Ascending aorta (tissue), 2 donors: Measurements from ENCODE around the gene PIGK. TPM values are rescaled to one million over a fixed set of nuclear protein-coding genes. Genes with fewer than 3 reads are reported as not detected.
"Not testable (repeated sequence)": the region's sequence is repeated elsewhere in the genome, so short reads cannot be mapped to it uniquely, and the experiment has no call there.

Source experiments
- DNase-seq, 2 donors: peaks; one replicate each; pipeline ENCODE4 v3.0.0-alpha.2; 2019; ENCODE audit warnings: low spot score in 2 of 2
- H3K27ac ChIP-seq, 2 donors: fragments of 200-600 bp; sonication (generic); one replicate each; pipeline ENCODE4 v1.5.1; 2016 to 2017; ENCODE audit warnings: mild to moderate bottlenecking in 1 of 2
- H3K27me3 ChIP-seq: fragments of 200-600 bp; sonication (generic); one replicate; pipeline ENCODE4 v1.5.1; 2017
- H3K36me3 ChIP-seq, 2 donors: fragments of 200-600 bp; sonication (generic); one replicate each; pipeline ENCODE4 v1.5.1; 2016
- H3K4me1 ChIP-seq, 2 donors: fragments of 200-600 bp; sonication (generic); one replicate each; pipeline ENCODE4 v1.5.1; 2016 to 2017; ENCODE audit warnings: mild to moderate bottlenecking in 1 of 2
- H3K4me3 ChIP-seq, 2 donors: fragments of 200-600 bp; sonication (generic); one replicate each; pipeline ENCODE4 v1.5.1; 2016 to 2017; ENCODE audit warnings: mild to moderate bottlenecking in 1 of 2
- H3K9me3 ChIP-seq, 2 donors: fragments of 200-600 bp; sonication (generic); one replicate each; pipeline ENCODE4 v1.5.1; 2016
- CTCF ChIP-seq, 3 experiments: fragments of 200-600 bp in 2 of 3; fragments of 450-650 bp in 1 of 3; sonication (generic) in 2 of 3; IDR thresholded peaks; one replicate each; pipeline ENCODE4 v1.5.1; 2016 to 2019; ENCODE audit warnings: antibody characterized with exemption in 3 of 3, mild to moderate bottlenecking in 1 of 3, moderate library complexity in 1 of 3
- intact Hi-C: fragments of 100-400 bp; cut with DNase I; formaldehyde crosslinking; loops from one replicate; pipeline ENCODE4 v1.15.1; 2023
- total RNA-seq: library from RNA; depleted of rRNA; stranded (reverse); fragments of >200 nt; gene quantifications from one replicate; pipeline ENCODE4 v1.1.0, GENCODE V29; 2016

The PIGK gene
- total RNA-seq, 1 donor from 2014 or later = 3.4 TPM

GRCh38 chr1:77197351-77197750, 21.9 kb downstream of the PIGK start:
- H3K36me3 ChIP-seq = peaks cover 0 to 5% of the 10 kb centered on the region in 2 donors
- no peaks in the 10 kb centered on the region for H3K9me3 ChIP-seq
- intact Hi-C loops = no loop called here
- H3K27me3 ChIP-seq = no peaks in the 10 kb centered on the region
- DNase-seq = no peak
- TF ChIP-seq CTCF (IDR thresholded peaks at IDR 0.05) = no peak
- no peaks in the 10 kb centered on the region for H3K4me1 ChIP-seq
- H3K27ac ChIP-seq = no peak overlapping the region
- no peak overlapping the region for H3K4me3 ChIP-seq

- no peak overlapping the region for H3K27ac ChIP-seq
- no peaks in the 10 kb centered on the region for H3K9me3 ChIP-seq
- no peak for DNase-seq
- intact Hi-C loops = no loop called here
- no peaks in the 10 kb centered on the region for H3K4me1 ChIP-seq
- H3K36me3 ChIP-seq = peaks cover 0 to 5% of the 10 kb centered on the region in 2 donors
- no peaks in the 10 kb centered on the region for H3K27me3 ChIP-seq
- H3K4me3 ChIP-seq = no peak overlapping the region
- no peak for TF ChIP-seq CTCF (IDR thresholded peaks at IDR 0.05)
Observed at GRCh38 chr1:77193951-77194350, 25.3 kb downstream of the PIGK start.

GRCh38 chr1:77188770-77189169, 30.5 kb downstream of the PIGK start:
- Histone ChIP-seq H3K4me1 (no peaks in the 10 kb centered on the region), H3K9me3 (no peaks in the 10 kb centered on the region), H3K27ac (no peak overlapping the region), H3K4me3 (no peak overlapping the region), H3K36me3 (no peaks in the 10 kb centered on the region), H3K27me3 (no peaks in the 10 kb centered on the region)
- no peak for DNase-seq
- intact Hi-C loops = no loop called here
- no peak for TF ChIP-seq CTCF (IDR thresholded peaks at IDR 0.05)

GRCh38 chr1:77186907-77187306, 32.3 kb downstream of the PIGK start:
- H3K4me1 ChIP-seq, H3K36me3 ChIP-seq, H3K9me3 ChIP-seq, H3K27me3 ChIP-seq, H3K4me3 ChIP-seq, DNase-seq, intact Hi-C loops, H3K27ac ChIP-seq: not testable (repeated sequence)

- no peak for TF ChIP-seq CTCF (IDR thresholded peaks at IDR 0.05)
- no peak overlapping the region for H3K4me3 ChIP-seq
- no peaks in the 10 kb centered on the region for H3K9me3 ChIP-seq
- H3K27ac ChIP-seq = no peak overlapping the region
- no peaks in the 10 kb centered on the region for H3K4me1 ChIP-seq
- H3K27me3 ChIP-seq = no peaks in the 10 kb centered on the region
- no peak for DNase-seq
- intact Hi-C loops = no loop called here
- H3K36me3 ChIP-seq = no peaks in the 10 kb centered on the region
Observed at GRCh38 chr1:77182083-77182482, 37.1 kb downstream of the PIGK start.

GRCh38 chr1:77179632-77180031, 39.6 kb downstream of the PIGK start:
- Histone ChIP-seq H3K27me3 (no peaks in the 10 kb centered on the region), H3K27ac (no peak overlapping the region), H3K36me3 (no peaks in the 10 kb centered on the region), H3K9me3 (no peaks in the 10 kb centered on the region), H3K4me1 (no peaks in the 10 kb centered on the region), H3K4me3 (no peak overlapping the region)
- intact Hi-C loops = no loop called here
- no peak for DNase-seq
- TF ChIP-seq CTCF (IDR thresholded peaks at IDR 0.05) = no peak
